ENCODE data around the gene MTOR.
"Not testable (repeated sequence)": the region's sequence is repeated elsewhere in the genome, so short reads cannot be mapped to it uniquely, and the experiment has no call there.

The MTOR gene

GRCh38 chr1:11109047-11109760, 153.1 kb downstream of the MTOR start:
- DNase-seq (ENCODE audit: low read depth): no peak

GRCh38 chr1:11107599-11107998, 154.8 kb downstream of the MTOR start:
- DNase-seq (ENCODE audit: low read depth): no peak

GRCh38 chr1:11105586-11105985, 156.8 kb downstream of the MTOR start:
- no peak for DNase-seq (ENCODE audit: low read depth)

- DNase-seq (ENCODE audit: low read depth): no peak
Observed at GRCh38 chr1:11101347-11101746, 161.0 kb downstream of the MTOR start.

GRCh38 chr1:11100806-11101205, 161.5 kb downstream of the MTOR start:
- DNase-seq (ENCODE audit: low read depth): not testable (repeated sequence)

- no peak for DNase-seq (ENCODE audit: low read depth)
Observed at GRCh38 chr1:11100149-11100493, 162.2 kb downstream of the MTOR start.

- DNase-seq (ENCODE audit: low read depth): peak; percentile 68
Observed at GRCh38 chr1:11099310-11100148, 162.8 kb downstream of the MTOR start, which contains the start of gene EXOSC10. Gene EXOSC10 (minus strand): TSS chr1:11099869. CDS start chr1:11099831, 38 bp downstream.

GRCh38 chr1:11098931-11099309, 163.4 kb downstream of the MTOR start:
- no peak for DNase-seq (ENCODE audit: low read depth)

- DNase-seq (ENCODE audit: low read depth): not testable (repeated sequence)
Observed at GRCh38 chr1:11083784-11084183, 178.6 kb downstream of the MTOR start.

- no peak for DNase-seq (ENCODE audit: low read depth)
Observed at GRCh38 chr1:11080931-11081330, 181.4 kb downstream of the MTOR start.

GRCh38 chr1:11078631-11079030, 183.7 kb downstream of the MTOR start:
- DNase-seq (ENCODE audit: low read depth): peak; percentile 90

- DNase-seq (ENCODE audit: low read depth): not testable (repeated sequence)
Observed at GRCh38 chr1:11073398-11073797, 189.0 kb downstream of the MTOR start.

GRCh38 chr1:11072216-11072917, 190.0 kb downstream of the MTOR start:
- DNase-seq (ENCODE audit: low read depth): no peak

- no peak for DNase-seq (ENCODE audit: low read depth)
Observed at GRCh38 chr1:11071463-11072215, 190.7 kb downstream of the MTOR start.

GRCh38 chr1:11070876-11071275, 191.5 kb downstream of the MTOR start:
- no peak for DNase-seq (ENCODE audit: low read depth)

GRCh38 chr1:11068600-11069473, 193.5 kb downstream of the MTOR start:
- no peak for DNase-seq (ENCODE audit: low read depth)

- DNase-seq (ENCODE audit: low read depth): no peak
Observed at GRCh38 chr1:11067716-11068599, 194.4 kb downstream of the MTOR start.

- DNase-seq (ENCODE audit: low read depth): no peak
Observed at GRCh38 chr1:11065796-11066195, 196.6 kb downstream of the MTOR start.

GRCh38 chr1:11064942-11065341, 197.4 kb downstream of the MTOR start:
- DNase-seq (ENCODE audit: low read depth): no peak
